GOT3 (cell line): ENCODE data around the gene IGDCC3.
A peak's percentile ranks its signal among the peaks of the same experiment; 100 is the strongest.

Experiments
- DNase-seq: peaks from one replicate; lab custom pipeline; 2025; ENCODE audit warnings: mixed read lengths; lab: John Stamatoyannopoulos, UW

IGDCC3 gene

GRCh38 chr15:65286704-65287519, 90.9 kb downstream of the IGDCC3 start, which contains the start of gene PARP16:
Gene PARP16, minus strand, starts transcription at chr15:65286883. Its CDS starts 457 bp downstream, at chr15:65286426.
- DNase-seq, result peak; percentile 55

DNA sequence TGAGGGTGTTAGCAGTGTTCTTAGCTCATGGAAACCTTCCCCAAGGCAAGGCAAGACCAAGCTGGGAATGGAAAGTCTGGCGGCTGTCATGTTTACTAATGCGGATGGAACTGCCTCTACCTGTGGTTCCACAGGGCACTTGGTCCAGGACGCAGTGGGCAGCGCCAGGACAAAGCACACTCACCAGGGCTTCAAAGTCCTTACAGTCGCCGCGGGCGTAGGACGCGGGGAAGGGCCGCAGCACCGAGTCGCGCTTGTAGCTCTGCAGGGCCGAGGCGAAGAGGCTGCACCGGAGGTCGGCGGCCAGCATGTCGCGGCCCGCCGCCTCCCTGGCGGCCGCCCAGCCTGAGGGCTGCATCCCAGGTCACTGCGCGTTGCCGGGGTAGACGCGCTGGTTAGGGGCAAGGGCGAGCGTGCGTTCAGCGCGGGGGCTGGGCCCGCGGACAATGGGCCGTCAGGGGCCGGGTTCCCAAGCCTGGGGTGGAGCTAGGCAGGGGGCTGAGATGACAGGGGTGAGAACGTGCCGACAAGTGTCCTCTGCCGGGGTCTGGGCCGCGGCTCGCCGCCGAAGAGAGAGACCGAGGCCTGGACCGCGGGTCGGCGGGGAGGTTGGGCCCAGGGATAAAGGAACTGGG, 91.6 kb downstream of the IGDCC3 start:
- DNase-seq, result no peak

DNA sequence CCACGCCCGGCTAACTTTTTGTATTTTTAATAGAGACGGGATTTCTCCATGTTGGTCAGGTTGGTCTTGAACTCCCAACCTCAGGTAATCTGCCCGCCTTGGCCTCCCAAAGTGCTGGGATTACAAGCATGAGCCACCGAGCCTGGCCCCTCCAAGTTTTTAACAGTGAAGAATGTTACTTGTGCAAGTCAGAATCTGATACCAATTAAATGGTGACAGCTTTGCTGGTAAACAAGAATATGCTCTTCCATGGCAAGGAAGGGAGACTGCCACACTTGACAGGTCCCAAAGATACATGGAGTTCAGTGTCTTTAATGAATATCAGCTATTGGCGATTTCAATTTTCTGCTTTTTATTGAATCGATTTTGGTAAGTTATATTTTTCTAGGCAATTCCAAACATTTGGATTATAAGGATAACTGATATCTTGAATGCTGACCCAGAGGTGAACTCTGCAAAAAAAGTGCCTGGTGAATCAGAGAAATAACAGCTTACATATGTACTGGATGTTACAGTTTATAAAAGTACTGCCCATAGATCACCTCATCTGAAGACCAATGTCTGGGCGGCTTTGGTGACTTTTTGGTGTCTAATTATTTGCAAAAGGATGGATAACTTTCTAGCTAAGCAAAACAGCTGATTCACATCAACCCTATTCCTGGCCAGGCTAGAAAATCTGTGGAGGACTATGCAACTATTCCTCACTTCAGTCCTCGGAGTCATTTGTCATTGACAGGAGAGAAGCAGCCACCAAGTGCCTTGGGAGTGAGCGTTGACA, 92.3 kb downstream of the IGDCC3 start:
- DNase-seq, result no peak

- no peak for DNase-seq
Measured at GRCh38 chr15:65278480-65278879, 99.3 kb downstream of the IGDCC3 start.
